Peyer's patch (tissue), 4 donors: Measurements from ENCODE around the gene POU6F2. TPM values are rescaled to one million over a fixed set of nuclear protein-coding genes. Genes with fewer than 3 reads are reported as not detected.

Source experiments
- DNase-seq, 3 donors: peaks; one replicate each; pipeline ENCODE4 v3.0.0-alpha.2; 2017 to 2019
- H3K27ac ChIP-seq, 4 donors: fragments of 200-600 bp; sonication (generic); one replicate each; pipeline ENCODE4 v1.5.1; 2016 to 2019
- H3K27me3 ChIP-seq, 2 donors: fragments of 200-600 bp; sonication (generic); one replicate each; pipeline ENCODE4 v1.5.1; 2019
- H3K36me3 ChIP-seq, 3 donors: fragments of 200-600 bp; sonication (generic); one replicate each; pipeline ENCODE4 v1.5.1; 2016 to 2019
- H3K4me1 ChIP-seq, 4 donors: fragments of 200-600 bp; sonication (generic); one replicate each; pipeline ENCODE4 v1.5.1; 2016 to 2019
- H3K4me3 ChIP-seq, 4 donors: fragments of 200-600 bp; sonication (generic); 1 replicate in 3 of 4; 2 replicates in 1 of 4; pipeline ENCODE4 v1.5.1; 2016 to 2019; ENCODE audit warnings: mild to moderate bottlenecking in 1 of 4
- H3K9me3 ChIP-seq, 4 donors: fragments of 200-600 bp; sonication (generic); one replicate each; pipeline ENCODE4 v1.5.1; 2016 to 2019; ENCODE audit warnings: mild to moderate bottlenecking in 1 of 4
- CTCF ChIP-seq, 6 experiments: fragments of 450-650 bp in 4 of 6; fragments of 200-600 bp in 2 of 6; sonication (generic) in 1 of 6; IDR thresholded peaks; one replicate each; pipeline ENCODE4 v1.5.1; 2017 to 2019; ENCODE audit warnings: antibody characterized with exemption in 6 of 6, mild to moderate bottlenecking in 3 of 6, moderate library complexity in 1 of 6
- POLR2A ChIP-seq, 2 donors: fragments of 450-650 bp; IDR thresholded peaks; one replicate each; pipeline ENCODE4 v1.5.1; 2017; ENCODE audit warnings: antibody characterized with exemption in 2 of 2, mild to moderate bottlenecking in 2 of 2, moderate library complexity in 2 of 2
- total RNA-seq, 4 donors: library from RNA; depleted of rRNA; stranded (reverse); fragments of >200 nt; gene quantifications; one replicate each; pipeline ENCODE4 v1.1.0, GENCODE V29; 2016

Gene POU6F2
- total RNA-seq, 4 donors from 2014 or later: 0.80 to 1.3 (median 1.2) TPM; not detected in 1

DNA sequence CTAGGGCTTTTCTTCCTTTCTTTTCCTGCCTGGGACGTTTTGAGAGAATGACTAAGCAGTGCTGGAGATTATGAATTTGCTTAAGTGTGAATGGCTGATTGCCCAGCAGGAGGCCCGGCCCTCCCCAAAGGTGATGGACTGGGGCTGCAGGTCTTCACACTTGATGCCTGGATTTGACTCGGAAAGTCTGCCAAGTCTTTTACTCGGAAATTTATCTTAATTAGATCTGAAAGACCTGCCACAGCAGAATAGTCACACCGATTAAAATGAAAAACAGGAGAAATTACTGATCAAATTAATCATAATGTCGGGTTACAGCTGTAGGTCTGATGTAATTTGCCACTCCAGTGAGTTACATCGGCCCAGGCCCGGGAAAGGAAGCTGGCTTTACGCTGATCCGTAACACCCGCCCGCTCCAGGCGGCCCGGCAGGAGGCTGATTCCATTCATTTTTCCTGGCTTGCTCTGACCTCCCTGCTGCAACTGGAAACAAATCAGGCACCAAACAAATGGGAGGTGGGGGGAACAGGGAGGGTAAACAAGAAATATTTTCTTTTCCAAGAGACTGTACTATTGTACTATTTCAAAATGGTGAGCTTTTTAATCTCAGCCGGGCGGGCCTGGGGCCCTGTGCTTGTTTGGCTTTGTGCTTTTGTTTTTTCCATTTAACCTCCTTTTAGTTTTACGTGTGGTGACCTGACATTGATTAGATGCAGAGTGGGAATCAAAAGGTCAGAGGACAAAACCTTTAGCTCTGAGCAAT lies 376.1 kb downstream of the POU6F2 start:
- H3K27ac ChIP-seq: no peak overlapping the region
- no peaks in the 10 kb centered on the region for H3K27me3 ChIP-seq
- no peaks in the 10 kb centered on the region for H3K4me1 ChIP-seq
- H3K4me3 ChIP-seq: no peak overlapping the region
- H3K9me3 ChIP-seq: no peaks in the 10 kb centered on the region
- TF ChIP-seq POLR2A (IDR thresholded peaks at IDR 0.05): no peak
- TF ChIP-seq CTCF (IDR thresholded peaks at IDR 0.05): no peak
- DNase-seq: no peak
- no peaks in the 10 kb centered on the region for H3K36me3 ChIP-seq

DNA sequence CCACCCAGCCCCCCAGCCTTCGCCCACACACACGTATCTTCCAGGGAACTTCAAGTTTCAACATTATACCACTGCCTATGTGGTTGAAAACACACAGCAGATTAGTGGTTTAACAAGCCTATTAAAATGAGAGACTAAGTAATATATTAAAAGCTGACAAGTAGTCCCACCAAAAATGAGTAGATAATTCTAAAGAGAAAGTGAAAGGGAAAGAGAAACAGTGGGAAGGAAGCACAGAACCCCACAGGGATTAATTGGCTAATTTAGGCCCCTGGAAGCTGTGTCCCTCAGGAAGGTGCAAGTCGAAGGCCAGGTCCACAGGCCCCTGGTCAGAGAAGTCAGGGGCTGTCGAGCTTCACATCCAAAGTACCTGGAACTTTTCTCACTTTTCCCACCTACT lies 378.0 kb downstream of the POU6F2 start:
- no peak for DNase-seq
- no peaks in the 10 kb centered on the region for H3K9me3 ChIP-seq
- no peak overlapping the region for H3K4me3 ChIP-seq
- H3K4me1 ChIP-seq: no peaks in the 10 kb centered on the region
- no peaks in the 10 kb centered on the region for H3K36me3 ChIP-seq
- TF ChIP-seq CTCF (IDR thresholded peaks at IDR 0.05) (no peak), POLR2A (IDR thresholded peaks at IDR 0.05) (no peak)
- no peak overlapping the region for H3K27ac ChIP-seq
- H3K27me3 ChIP-seq: no peaks in the 10 kb centered on the region

DNA sequence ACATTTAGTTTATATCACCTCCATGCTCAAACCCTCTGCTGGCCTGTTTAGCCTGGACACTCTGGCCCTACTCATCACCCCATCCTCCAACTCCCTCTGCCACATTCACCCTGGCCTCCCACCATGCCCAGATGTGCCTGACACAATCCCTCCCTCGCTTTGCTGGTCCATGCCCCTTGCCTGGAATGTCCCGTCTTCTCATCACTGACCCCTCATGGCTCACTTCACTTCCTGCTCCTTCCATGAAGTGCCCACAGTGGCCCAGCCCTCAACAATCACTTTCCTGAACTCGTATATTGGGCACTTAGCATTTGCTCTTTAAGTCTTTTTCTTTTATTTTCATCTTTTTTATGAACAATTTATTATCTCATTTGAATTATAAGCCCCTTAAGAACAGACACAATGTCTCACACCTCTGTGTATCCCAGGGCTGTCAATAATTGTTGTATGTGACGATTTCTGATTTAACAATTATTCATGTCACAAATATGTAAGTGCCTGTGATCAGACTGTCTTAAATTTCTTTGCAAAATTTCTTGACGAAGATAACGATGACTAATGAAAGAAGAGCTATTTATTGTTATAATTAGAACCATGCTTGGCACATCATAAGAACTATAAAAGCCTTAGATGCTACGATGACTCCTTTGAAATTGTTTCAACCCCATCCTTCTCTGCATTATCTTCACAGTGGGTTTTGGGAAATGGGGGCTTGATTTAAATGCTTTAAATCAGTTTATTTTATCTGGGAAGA lies 378.6 kb downstream of the POU6F2 start:
- Histone ChIP-seq H3K4me1 (no peaks in the 10 kb centered on the region), H3K27me3 (no peaks in the 10 kb centered on the region), H3K9me3 (no peaks in the 10 kb centered on the region), H3K36me3 (no peaks in the 10 kb centered on the region), H3K27ac (no peak overlapping the region), H3K4me3 (no peak overlapping the region)
- TF ChIP-seq CTCF (IDR thresholded peaks at IDR 0.05): no peak
- TF ChIP-seq POLR2A (IDR thresholded peaks at IDR 0.05): no peak
- DNase-seq: no peak

DNA sequence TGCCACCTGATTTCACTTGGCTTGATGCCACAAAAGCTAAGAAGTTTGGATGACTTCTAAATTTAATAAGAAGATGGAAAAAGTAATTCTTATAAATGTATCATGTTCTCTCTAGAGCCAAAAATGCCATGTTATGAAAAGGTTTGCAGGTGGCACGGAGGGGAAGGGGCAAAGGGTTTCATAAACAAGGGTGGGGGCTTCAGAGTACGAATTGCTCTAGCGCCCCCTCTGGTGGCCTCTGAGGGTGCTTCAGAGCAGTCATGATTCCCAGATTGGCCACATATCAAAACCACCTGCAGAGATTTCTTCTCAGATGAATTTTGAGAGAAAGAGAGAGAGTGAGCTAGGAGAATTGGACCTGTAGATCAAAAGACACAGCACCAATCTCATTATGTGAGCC lies 379.9 kb downstream of the POU6F2 start:
- DNase-seq: no peak
- no peaks in the 10 kb centered on the region for H3K27me3 ChIP-seq
- H3K4me3 ChIP-seq: no peak overlapping the region
- TF ChIP-seq CTCF (IDR thresholded peaks at IDR 0.05): peak in 1 of 6 experiments; percentile 3
- TF ChIP-seq POLR2A (IDR thresholded peaks at IDR 0.05): no peak
- H3K9me3 ChIP-seq: no peaks in the 10 kb centered on the region
- no peaks in the 10 kb centered on the region for H3K4me1 ChIP-seq
- H3K27ac ChIP-seq: no peak overlapping the region
- H3K36me3 ChIP-seq: no peaks in the 10 kb centered on the region

GRCh38 chr7:39360038-39360437 lies 382.3 kb downstream of the POU6F2 start:
- no peak overlapping the region for H3K4me3 ChIP-seq
- no peak for TF ChIP-seq POLR2A (IDR thresholded peaks at IDR 0.05)
- TF ChIP-seq CTCF (IDR thresholded peaks at IDR 0.05): no peak
- no peaks in the 10 kb centered on the region for H3K36me3 ChIP-seq
- H3K9me3 ChIP-seq: no peaks in the 10 kb centered on the region
- H3K27me3 ChIP-seq: no peaks in the 10 kb centered on the region
- no peak for DNase-seq
- H3K4me1 ChIP-seq: no peaks in the 10 kb centered on the region
- H3K27ac ChIP-seq: no peak overlapping the region
